ENCODE data around the gene ACTN1. TPM values are rescaled to one million over a fixed set of nuclear protein-coding genes. Genes with fewer than 3 reads are reported as not detected.

The ACTN1 gene
- total RNA-seq, 1 donor from 2014 or later: 44.9 TPM

DNA sequence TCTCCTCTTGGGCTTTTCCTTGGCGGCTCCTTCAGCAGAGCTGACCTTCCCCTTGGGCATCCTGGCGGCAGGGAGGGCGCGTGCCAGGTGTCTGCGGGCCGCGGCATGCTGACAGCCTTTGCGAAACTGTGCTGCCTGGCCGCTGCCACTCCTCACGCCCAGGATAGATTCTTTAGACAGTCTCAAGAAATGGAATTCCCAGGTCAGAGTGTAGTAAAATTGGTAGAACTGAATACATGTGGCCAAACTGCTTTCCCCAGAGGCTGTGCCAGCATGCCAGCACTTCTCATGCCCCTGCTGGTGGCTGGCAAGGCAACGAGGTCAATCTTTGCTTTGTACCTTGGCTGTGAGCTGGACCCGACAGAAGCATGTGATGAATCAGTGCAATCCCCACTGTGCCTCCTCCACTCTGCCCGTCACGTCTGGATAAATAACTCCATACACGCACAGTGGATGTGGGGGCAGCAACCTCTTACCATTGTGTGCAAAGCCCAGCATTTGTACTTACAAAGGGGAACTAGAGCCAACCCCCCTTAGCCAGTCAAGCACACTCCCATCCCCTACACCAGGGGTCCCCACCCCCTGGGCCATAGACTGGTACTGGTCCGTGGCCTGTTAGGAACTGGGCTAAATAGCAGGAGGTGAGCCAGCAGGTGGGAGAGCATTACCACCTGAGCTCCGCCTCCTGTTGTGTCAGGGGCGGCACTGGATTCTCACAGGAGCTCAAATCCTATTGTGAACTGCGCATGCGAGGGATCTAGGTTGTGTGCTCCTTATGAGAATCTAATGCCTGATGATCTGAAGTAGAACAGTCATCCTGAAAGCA lies 90.9 kb downstream of the ACTN1 start:
- no peak overlapping the region for H3K9ac ChIP-seq (ENCODE audit: low read depth in 1 of 3, low read length in 3 of 3)
- H3K27ac ChIP-seq (ENCODE audit: low read depth, low read length): no peak overlapping the region

DNA sequence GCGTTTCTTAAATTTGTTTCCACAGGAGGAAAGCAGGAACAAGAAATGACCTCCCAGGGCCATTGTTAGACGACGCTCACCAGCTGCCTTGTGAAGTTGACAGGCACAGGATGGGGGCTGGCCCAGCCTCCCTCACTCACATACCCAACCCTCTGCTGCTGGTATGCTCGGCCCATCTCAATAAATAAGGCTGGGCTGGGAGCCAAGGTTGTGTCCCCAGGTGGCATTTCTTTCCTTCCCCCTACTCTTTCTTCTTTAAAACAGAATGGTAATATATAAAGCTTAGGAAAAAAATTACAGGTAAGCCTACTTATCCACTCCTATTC lies 93.0 kb downstream of the ACTN1 start:
- H3K9ac ChIP-seq (ENCODE audit: low read depth in 1 of 3, low read length in 3 of 3): no peak overlapping the region
- H3K27ac ChIP-seq (ENCODE audit: low read depth, low read length): no peak overlapping the region
- H3K9me3 ChIP-seq (ENCODE audit: control insufficient read depth in 3 of 3, low read length in 3 of 3): no peaks in the 10 kb centered on the region
- H3K4me3 ChIP-seq (ENCODE audit: low read length in 3 of 3): no peak overlapping the region
- peaks cover 6 to 12% (median 7%) of the 10 kb centered on the region in 3 donors for H3K4me1 ChIP-seq (ENCODE audit: control insufficient read depth in 3 of 3, insufficient read depth in 3 of 3, low read length in 3 of 3)
- H3K36me3 ChIP-seq (ENCODE audit: control insufficient read depth in 3 of 3, insufficient read depth in 3 of 3, low read length in 3 of 3): peaks cover 29 to 47% (median 40%) of the 10 kb centered on the region in 3 donors
- H3K27me3 ChIP-seq (ENCODE audit: control insufficient read depth in 3 of 3, insufficient read depth in 3 of 3, low read length in 3 of 3): no peaks in the 10 kb centered on the region

More for the DNA sequence above, 90.9 kb downstream of the ACTN1 start:
- Histone ChIP-seq H3K4me1 (ENCODE audit: control insufficient read depth in 3 of 3, insufficient read depth in 3 of 3, low read length in 3 of 3) (peaks cover 6 to 12% (median 7%) of the 10 kb centered on the region in 3 donors), H3K9me3 (ENCODE audit: control insufficient read depth in 3 of 3, low read length in 3 of 3) (no peaks in the 10 kb centered on the region), H3K4me3 (ENCODE audit: low read length in 3 of 3) (no peak overlapping the region), H3K36me3 (ENCODE audit: control insufficient read depth in 3 of 3, insufficient read depth in 3 of 3, low read length in 3 of 3) (peaks cover 27 to 43% (median 38%) of the 10 kb centered on the region in 3 donors), H3K27me3 (ENCODE audit: control insufficient read depth in 3 of 3, insufficient read depth in 3 of 3, low read length in 3 of 3) (no peaks in the 10 kb centered on the region)

DNA sequence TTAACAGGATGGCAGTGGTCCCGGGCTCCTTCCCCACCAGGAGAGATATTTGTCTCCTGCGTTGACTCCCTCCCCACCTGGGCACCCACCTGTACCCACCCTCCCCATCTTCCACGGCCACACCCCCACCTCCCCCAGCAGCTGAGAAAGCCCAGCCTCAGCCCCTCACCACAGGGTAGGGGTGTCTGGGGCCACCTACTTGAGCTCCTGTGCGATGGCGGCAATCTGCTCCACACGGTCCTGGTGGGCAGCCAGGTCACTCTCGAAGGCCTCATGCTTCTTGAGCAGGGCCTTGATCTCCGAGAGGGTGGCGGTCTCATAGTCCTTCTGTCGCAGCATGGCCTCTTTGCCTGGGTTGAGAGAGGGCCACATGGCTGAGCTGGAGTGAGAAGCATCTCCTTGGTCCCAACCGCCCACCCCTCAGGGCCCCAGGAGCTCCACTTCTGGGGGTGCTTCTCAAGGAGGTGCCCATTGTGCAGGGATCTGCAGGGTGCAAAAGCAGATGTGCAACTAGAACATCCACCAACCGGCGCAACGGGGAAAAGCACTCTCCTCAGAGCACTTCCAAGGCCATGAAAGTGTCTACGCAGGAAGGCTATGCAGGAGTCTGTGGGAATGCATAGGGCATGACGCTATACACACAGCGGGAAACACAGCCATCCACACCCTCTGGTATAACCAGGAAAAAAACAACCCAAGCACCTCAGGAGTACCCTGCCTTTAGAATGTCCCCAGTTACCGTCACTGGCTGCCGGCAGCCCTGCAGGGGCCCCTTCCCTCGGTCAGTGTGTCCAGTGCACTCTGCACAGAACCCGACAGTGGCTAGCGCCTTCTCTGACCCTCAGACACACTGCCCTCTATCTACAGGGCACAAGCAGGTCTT lies 93.6 kb downstream of the ACTN1 start:
- H3K9ac ChIP-seq (ENCODE audit: low read depth in 1 of 3, low read length in 3 of 3): no peak overlapping the region
- H3K27ac ChIP-seq (ENCODE audit: low read depth, low read length): no peak overlapping the region
- no peak overlapping the region for H3K4me3 ChIP-seq (ENCODE audit: low read length in 3 of 3)
- no peaks in the 10 kb centered on the region for H3K27me3 ChIP-seq (ENCODE audit: control insufficient read depth in 3 of 3, insufficient read depth in 3 of 3, low read length in 3 of 3)
- peaks cover 29 to 53% (median 40%) of the 10 kb centered on the region in 3 donors for H3K36me3 ChIP-seq (ENCODE audit: control insufficient read depth in 3 of 3, insufficient read depth in 3 of 3, low read length in 3 of 3)
- peaks cover 6 to 12% (median 7%) of the 10 kb centered on the region in 3 donors for H3K4me1 ChIP-seq (ENCODE audit: control insufficient read depth in 3 of 3, insufficient read depth in 3 of 3, low read length in 3 of 3)
- H3K9me3 ChIP-seq (ENCODE audit: control insufficient read depth in 3 of 3, low read length in 3 of 3): no peaks in the 10 kb centered on the region

DNA sequence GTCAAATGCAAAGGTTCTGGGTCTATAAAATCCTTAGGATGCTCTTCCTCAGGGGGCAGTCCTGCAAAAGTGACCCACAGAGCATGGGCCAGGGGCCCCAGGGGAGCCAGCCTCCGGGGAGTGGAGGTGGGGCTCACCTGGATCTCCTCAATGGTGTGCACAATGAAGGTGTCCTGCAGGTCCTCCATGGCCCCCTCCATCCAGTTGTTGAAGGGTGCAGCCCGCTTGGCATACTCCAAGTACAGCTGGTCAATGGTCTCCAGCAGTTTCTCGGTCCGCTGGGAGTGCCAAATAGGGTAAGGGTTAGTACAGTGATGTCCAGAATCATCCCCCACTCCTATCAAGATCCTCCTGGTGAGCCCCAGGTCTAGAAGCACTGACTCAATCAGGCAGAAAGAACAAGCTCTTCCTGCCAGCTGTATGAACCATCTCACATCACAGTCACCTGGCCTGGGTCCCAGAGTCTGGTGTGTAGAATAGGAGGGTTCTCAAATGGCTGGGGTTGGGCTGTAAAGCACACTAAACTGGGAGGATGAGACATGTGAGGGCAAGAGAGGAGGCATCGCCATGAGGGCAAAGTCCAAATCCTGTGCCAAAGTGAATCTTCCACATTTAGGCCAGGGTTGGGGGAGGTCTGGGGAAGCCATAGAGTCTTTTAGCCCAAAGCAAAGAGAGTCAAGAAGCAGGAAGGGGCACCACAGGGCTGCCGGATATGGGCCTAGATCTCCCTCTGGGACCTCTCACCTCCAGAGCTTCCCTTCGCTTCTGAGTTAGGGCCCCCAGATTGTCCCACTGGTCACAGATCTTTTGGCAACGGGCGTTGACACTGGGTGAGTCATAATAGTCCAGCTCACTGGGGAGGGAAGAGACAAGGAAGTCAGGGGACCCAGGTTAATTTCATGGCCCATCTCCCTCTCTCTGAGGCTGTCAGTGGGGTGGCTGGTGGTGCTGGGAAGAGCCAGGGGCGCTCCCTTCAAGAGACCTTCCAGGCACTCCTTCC lies 94.8 kb downstream of the ACTN1 start:
- no peak overlapping the region for H3K27ac ChIP-seq (ENCODE audit: low read depth, low read length)
- H3K4me1 ChIP-seq (ENCODE audit: control insufficient read depth in 3 of 3, insufficient read depth in 3 of 3, low read length in 3 of 3): peaks cover 6 to 12% (median 7%) of the 10 kb centered on the region in 3 donors
- no peak overlapping the region for H3K4me3 ChIP-seq (ENCODE audit: low read length in 3 of 3)
- no peak overlapping the region for H3K9ac ChIP-seq (ENCODE audit: low read depth in 1 of 3, low read length in 3 of 3)
- no peaks in the 10 kb centered on the region for H3K9me3 ChIP-seq (ENCODE audit: control insufficient read depth in 3 of 3, low read length in 3 of 3)
- H3K27me3 ChIP-seq (ENCODE audit: control insufficient read depth in 3 of 3, insufficient read depth in 3 of 3, low read length in 3 of 3): no peaks in the 10 kb centered on the region
- peaks cover 35 to 52% (median 37%) of the 10 kb centered on the region in 3 donors for H3K36me3 ChIP-seq (ENCODE audit: control insufficient read depth in 3 of 3, insufficient read depth in 3 of 3, low read length in 3 of 3)

DNA sequence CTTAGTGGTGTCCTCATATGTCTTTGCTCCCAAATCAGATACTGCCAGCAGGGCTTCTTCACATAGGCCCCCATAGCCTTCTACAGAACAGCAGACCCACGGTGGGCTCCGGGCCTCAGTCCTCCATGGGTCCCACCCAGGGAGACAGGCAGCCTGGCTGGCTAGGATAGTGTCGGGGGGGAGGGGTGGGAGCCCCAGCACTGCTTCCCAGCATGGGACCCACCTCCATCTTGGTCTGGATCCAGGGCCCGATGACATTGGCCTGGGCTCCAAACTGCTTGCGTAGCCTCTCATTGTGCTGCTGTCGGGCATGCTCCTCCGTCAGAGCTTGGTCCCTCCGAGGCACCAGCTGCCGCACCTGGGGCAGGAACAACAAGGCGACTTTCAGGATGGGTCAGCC lies 96.9 kb downstream of the ACTN1 start:
- Histone ChIP-seq H3K36me3 (ENCODE audit: control insufficient read depth in 3 of 3, insufficient read depth in 3 of 3, low read length in 3 of 3) (peaks cover 32 to 47% (median 43%) of the 10 kb centered on the region in 3 donors), H3K4me3 (ENCODE audit: low read length in 3 of 3) (no peak overlapping the region), H3K9me3 (ENCODE audit: control insufficient read depth in 3 of 3, low read length in 3 of 3) (no peaks in the 10 kb centered on the region), H3K27me3 (ENCODE audit: control insufficient read depth in 3 of 3, insufficient read depth in 3 of 3, low read length in 3 of 3) (no peaks in the 10 kb centered on the region), H3K27ac (ENCODE audit: low read depth, low read length) (no peak overlapping the region), H3K9ac (ENCODE audit: low read depth in 1 of 3, low read length in 3 of 3) (no peak overlapping the region), H3K4me1 (ENCODE audit: control insufficient read depth in 3 of 3, insufficient read depth in 3 of 3, low read length in 3 of 3) (peaks cover 6 to 12% (median 7%) of the 10 kb centered on the region in 3 donors)

DNA sequence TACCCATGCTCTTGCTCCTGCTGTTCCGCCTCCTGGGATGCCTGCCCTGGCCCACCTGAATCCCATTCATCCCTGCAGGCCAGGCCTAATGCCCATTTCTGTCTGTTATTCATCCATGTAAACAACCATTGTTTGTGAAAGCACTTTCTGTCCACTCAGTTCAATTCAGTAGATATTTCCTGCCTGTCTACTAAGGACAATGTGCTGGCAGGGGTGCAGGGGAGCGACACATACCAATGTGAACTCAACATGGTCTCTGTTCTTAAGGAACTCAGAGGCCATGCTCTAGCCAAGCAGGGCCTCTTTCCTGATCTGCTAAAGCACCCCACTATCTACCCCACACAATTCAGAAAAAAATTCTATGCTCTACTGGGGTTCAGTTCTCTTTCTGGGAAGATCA lies 97.7 kb downstream of the ACTN1 start:
- peaks cover 6 to 12% (median 7%) of the 10 kb centered on the region in 3 donors for H3K4me1 ChIP-seq (ENCODE audit: control insufficient read depth in 3 of 3, insufficient read depth in 3 of 3, low read length in 3 of 3)
- no peaks in the 10 kb centered on the region for H3K27me3 ChIP-seq (ENCODE audit: control insufficient read depth in 3 of 3, insufficient read depth in 3 of 3, low read length in 3 of 3)
- peaks cover 39 to 55% (median 49%) of the 10 kb centered on the region in 3 donors for H3K36me3 ChIP-seq (ENCODE audit: control insufficient read depth in 3 of 3, insufficient read depth in 3 of 3, low read length in 3 of 3)
- no peak overlapping the region for H3K4me3 ChIP-seq (ENCODE audit: low read length in 3 of 3)
- H3K9me3 ChIP-seq (ENCODE audit: control insufficient read depth in 3 of 3, low read length in 3 of 3): no peaks in the 10 kb centered on the region
- H3K27ac ChIP-seq (ENCODE audit: low read depth, low read length): no peak overlapping the region
- H3K9ac ChIP-seq (ENCODE audit: low read depth in 1 of 3, low read length in 3 of 3): no peak overlapping the region

DNA sequence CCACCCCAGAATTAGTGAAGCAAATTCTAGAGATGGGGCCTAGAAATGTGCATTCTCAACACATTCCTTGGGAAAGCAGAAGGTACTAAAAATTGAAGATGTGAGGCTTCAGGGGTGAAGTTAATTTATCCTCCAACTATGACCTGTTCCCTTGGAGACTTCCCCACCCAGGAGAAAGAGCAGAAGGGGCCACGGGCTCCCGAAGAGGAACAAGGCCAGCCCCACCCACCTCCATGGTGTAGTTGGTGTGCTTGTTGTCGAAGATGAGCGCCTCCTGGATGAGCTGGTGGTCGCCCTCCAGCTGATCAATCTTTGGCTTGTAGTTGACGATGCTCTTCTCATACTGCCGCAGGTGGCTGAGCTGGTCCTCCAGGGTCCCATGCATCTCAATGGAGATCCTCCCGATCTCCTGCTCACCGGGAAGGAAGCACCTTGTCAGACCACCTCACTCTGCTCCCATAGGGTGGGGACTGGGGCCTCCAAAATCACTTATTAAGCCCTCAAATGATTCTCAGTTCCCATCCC lies 98.5 kb downstream of the ACTN1 start:
- Histone ChIP-seq H3K27ac (ENCODE audit: low read depth, low read length) (no peak overlapping the region), H3K4me3 (ENCODE audit: low read length in 3 of 3) (no peak overlapping the region), H3K9ac (ENCODE audit: low read depth in 1 of 3, low read length in 3 of 3) (no peak overlapping the region), H3K27me3 (ENCODE audit: control insufficient read depth in 3 of 3, insufficient read depth in 3 of 3, low read length in 3 of 3) (no peaks in the 10 kb centered on the region), H3K4me1 (ENCODE audit: control insufficient read depth in 3 of 3, insufficient read depth in 3 of 3, low read length in 3 of 3) (peaks cover 6 to 12% (median 7%) of the 10 kb centered on the region in 3 donors), H3K36me3 (ENCODE audit: control insufficient read depth in 3 of 3, insufficient read depth in 3 of 3, low read length in 3 of 3) (peaks cover 41 to 56% (median 52%) of the 10 kb centered on the region in 3 donors), H3K9me3 (ENCODE audit: control insufficient read depth in 3 of 3, low read length in 3 of 3) (no peaks in the 10 kb centered on the region)

DNA sequence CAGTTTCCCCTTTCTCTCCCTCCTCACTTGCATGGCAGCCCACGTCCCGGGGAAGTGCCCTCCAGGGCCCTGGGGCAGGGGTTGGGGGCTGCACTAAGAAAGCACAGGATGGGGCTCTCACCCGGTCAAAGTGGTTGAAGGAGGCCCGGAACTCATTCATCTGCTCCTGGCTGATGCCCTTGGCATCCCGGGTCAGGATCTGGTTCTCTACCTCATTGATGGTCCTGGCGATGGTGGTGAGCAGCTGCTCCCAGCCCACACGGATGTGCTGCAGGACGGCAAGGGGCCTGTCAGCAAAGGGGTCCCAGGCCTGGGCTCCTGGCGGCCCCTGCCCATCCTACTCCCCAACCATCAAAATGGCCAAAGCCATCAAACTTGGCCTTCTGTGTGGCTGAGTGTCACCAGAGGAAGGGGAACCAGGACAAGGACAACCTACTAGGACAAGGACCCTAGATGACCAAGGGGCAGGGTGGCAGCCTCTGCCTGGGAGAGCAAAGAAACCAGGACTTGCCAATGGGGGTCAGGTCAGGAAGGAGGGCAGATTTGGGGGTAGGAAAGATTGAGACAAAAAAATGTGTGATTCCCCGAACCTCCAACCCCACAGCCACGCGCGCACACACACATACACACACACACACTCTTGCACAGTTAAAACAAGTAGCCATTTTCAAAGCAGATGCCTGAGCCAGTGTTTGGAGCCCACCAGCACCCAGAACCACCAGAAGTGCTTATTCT lies 99.1 kb downstream of the ACTN1 start:
- no peak overlapping the region for H3K9ac ChIP-seq (ENCODE audit: low read depth in 1 of 3, low read length in 3 of 3)
- peaks cover 6 to 11% (median 7%) of the 10 kb centered on the region in 3 donors for H3K4me1 ChIP-seq (ENCODE audit: control insufficient read depth in 3 of 3, insufficient read depth in 3 of 3, low read length in 3 of 3)
- H3K27ac ChIP-seq (ENCODE audit: low read depth, low read length): no peak overlapping the region
- H3K36me3 ChIP-seq (ENCODE audit: control insufficient read depth in 3 of 3, insufficient read depth in 3 of 3, low read length in 3 of 3): peaks cover 41 to 61% (median 50%) of the 10 kb centered on the region in 3 donors
- no peaks in the 10 kb centered on the region for H3K9me3 ChIP-seq (ENCODE audit: control insufficient read depth in 3 of 3, low read length in 3 of 3)
- H3K4me3 ChIP-seq (ENCODE audit: low read length in 3 of 3): no peak overlapping the region
- no peaks in the 10 kb centered on the region for H3K27me3 ChIP-seq (ENCODE audit: control insufficient read depth in 3 of 3, insufficient read depth in 3 of 3, low read length in 3 of 3)

All from skeletal muscle tissue (tissue), 4 donors.